Tongue (tissue), 2 donors: ENCODE data around the gene CDK6. TPM values are rescaled to one million over a fixed set of nuclear protein-coding genes. Genes with fewer than 3 reads are reported as not detected.
"Not testable (repeated sequence)": the region's sequence is repeated elsewhere in the genome, so short reads cannot be mapped to it uniquely, and the experiment has no call there.

Experiments used
- DNase-seq: peaks from one replicate; pipeline ENCODE4 v3.0.0-alpha.2; 2015
- total RNA-seq: library from RNA; depleted of rRNA; stranded (reverse); fragments of >200 nt; gene quantifications from one replicate; pipeline ENCODE4 v1.2.3, GENCODE V29; 2014

Gene CDK6
- total RNA-seq, 1 donor from 2014 or later = 168 TPM

DNA sequence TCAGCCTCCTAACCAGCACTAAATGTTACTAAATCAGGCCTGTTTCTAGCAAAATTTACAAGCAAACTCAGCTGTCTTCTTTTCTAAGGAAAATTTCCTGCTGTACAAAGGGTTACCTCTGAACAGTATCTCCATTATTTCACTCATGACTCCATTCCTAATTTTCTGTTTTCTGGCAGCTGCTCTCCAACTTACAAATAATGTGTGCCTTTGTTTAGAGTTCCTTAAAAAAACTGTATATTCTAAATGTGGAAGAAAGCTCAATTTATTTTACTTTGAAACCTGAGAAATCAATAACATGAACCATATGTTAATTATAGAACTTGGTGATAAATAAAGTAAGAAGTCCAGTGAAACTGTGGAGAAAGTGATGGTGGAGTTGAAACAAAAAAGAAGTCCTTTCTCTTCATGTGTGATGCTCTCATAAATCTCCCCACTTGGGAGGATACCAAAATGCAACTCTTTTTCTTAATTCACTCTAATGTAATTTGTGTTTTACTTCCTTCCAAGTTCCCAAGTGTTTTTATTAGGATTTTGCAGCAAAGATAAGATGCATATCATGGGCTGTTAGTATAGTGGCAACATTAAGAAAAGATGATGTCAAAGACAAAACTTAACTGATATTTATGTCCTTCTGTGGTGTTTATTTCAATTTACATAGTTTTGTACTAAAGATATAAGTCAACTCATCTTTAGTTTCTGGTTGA, 74.8 kb downstream of the CDK6 start:
- DNase-seq = peak; percentile 58

GRCh38 chr7:92758796-92759431, 77.5 kb downstream of the CDK6 start:
- no peak for DNase-seq

- not testable (repeated sequence) for DNase-seq
Measured at GRCh38 chr7:92757311-92757910, 79.0 kb downstream of the CDK6 start.

DNA sequence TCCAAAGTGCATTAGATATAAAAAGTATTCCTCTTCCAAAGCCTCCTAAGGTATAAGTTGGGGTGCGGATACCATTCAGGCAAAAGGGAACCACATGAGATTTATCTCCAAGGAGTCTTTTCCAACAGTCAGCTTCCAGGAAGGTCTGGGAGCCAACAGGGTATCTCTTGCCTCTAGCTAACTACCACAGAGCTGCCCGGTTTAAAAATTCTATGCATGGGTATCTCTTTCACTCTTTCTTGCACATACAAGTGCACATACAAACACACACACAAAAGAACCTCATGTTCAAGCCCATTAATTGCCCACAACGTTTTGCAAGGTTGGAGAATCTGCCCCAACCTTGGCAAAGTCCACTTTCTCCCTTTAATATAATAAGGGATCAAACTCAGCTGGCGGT, 80.7 kb downstream of the CDK6 start:
- no peak for DNase-seq

DNA sequence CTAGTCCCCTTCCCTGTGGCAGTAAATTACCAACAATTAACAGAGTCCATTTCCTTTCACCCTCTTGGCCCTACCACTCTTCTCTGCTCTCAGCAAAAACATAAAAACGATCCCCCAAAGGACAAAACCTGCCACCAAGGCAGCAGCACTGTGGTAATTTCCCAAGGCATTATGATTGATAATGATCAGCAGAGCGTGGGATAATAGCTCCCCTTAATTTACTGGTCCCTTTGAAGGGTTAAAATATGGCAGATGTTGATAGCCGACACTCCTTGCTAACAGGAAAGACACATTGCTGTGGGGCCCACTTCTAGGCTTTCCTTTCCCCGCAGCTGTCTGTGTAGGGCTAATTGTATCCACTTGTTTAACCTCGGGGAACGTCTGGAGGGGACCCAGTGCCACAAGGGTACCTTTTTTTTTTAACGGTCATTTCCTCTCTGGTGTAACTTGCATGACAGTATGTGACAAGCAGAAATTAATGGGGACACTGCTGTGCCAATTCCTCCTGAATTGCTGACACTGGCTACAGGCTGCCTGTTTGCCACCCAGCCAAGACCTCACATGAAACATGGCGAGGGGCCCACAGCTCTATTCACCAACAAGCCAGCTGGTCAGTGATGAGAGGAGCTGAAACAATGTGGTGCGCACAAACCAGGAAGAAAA, 81.3 kb downstream of the CDK6 start:
- DNase-seq = peak; percentile 90

DNA sequence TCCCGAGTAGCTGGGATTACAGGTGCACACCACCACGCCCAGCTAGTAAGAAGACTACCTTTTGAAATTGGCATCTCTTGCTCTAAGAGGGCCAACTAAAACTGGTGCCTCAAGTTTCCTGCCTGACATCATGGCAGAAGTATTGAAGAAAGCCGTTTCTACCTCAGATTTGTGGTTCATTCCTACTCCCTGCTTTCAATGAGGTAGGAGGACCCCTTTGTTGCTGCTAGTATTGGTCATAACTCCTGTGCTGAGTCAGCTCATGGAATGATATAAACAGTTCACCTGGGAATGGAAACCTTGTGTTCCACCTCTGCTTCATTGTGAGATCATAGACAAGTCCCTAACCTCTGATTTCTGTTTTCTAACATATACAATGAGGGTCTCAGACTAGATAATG, 82.8 kb downstream of the CDK6 start:
- DNase-seq = no peak

GRCh38 chr7:92751902-92752901, 84.2 kb downstream of the CDK6 start:
- peak; percentile 65 for DNase-seq

DNA sequence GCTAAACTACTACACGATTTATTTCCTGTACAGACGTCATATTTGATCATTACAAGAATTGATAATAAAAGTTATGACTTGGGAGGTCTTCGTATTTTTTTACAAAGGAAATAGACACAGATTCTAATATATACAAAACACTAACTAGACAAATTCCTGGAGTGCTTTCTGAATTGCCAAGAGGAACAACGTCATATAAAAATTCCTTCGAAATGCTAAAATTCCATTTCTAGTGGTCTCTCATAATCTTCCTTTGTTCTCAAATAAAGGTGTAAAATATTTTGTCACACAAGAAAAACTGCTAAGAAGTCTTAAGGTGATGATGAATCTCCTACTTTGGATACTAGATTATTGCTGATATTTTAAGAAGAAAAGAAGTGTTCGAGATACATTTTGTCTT, 85.4 kb downstream of the CDK6 start:
- DNase-seq = no peak

DNA sequence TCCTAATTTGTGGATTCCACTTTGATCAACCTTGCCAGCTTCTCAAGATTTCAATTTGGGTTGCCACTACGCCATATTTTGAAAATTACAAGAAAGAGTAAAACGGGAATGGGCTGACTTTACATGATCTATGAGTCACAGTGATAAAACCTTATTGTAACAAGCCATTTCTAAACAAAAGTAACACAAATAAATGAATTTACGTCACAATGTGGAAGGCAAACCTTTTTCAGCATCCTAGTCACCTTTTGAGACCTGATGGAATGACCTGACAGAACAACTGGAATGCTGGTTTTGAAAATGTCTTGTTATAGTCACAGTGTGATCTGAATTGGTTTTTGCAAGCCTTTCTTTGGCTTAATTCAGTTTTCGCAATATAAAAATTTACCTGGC, 85.9 kb downstream of the CDK6 start:
- no peak for DNase-seq

DNA sequence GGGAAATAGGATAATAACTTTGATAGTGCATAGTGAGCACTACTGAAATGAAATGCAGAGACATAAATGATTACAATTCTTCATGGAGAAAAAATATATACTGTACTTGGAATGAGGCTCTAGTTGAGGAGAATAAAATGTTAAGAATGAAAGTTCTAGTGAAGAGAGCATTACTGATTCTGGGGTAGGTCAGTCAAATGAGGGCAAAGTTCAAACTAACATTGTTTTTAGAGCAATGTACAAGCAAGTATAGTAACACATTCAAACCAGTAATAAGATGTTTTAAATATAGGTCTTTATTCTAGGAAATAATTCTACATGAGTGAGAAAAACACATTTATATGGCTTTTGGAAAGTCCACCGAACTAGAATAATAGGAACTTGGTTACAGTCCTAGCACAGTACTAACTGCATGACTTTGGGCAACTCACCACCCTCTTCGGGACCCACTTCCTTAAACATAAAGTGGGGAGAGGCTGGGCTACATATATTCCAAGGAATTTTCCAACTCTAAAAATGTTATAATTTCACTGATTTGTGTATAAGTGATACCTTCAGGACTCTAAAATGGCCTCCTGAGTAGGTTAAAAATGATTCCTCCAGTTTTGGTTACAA, 86.4 kb downstream of the CDK6 start:
- DNase-seq = no peak

GRCh38 chr7:92749327-92749755, 87.0 kb downstream of the CDK6 start:
- no peak for DNase-seq

DNA sequence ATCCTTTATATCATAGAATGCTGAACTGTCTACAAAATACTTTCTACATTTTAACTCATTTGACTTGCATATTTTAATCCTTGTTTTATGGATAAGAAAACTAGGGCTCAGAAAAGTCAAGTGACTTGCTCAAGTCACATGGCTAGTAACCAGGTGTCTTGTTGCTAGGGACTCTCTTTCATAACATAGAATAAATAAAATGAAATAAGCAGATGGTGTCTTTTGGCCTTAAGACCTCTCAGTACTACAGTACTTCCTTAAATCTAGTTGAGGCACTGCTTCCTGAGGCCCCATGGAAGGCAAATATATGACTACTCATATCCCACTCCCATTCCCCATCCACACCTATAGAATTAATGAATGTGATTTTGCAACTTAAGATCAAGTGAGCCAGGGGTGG, 87.9 kb downstream of the CDK6 start:
- DNase-seq = no peak

- no peak for DNase-seq
Measured at GRCh38 chr7:92747041-92747835, 89.1 kb downstream of the CDK6 start.

DNA sequence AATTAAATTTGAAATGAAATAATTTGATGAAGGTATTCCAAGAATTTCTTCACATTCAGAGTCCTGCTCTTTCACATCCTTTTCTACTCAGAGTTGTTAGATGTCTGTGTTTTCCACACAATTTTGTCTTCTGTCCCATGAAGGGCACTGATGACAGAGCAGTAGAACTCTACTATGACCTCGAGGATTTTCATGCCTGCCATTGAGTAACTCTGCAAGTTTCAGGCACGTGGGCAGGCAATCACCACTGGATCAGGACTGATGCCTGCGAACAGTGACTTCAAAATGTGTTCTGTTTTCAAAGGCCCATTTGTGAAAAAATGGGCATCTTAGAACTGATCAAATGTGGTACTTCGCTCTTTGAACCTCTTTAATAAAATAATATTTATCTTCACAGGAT, 91.1 kb downstream of the CDK6 start:
- no peak for DNase-seq

DNA sequence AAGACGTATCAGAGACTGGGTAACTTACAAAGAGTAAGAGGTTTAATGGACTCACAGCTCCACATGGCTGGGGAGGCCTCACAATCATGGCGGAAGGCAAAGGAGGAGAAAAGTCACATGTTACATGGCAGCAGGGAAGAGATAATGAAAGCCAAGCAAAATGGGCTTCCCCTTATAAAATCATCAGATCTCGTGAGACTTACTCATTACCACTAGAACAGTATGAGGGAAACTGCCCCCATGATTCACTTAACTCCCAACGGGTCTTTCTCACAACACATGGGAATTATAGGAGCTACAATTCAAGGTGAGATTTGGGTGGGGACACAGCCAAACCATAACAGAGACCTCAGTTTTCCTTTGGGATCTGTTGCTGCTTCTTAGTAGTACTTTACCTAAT, 92.2 kb downstream of the CDK6 start:
- DNase-seq = not testable (repeated sequence)

GRCh38 chr7:92742186-92742585, 94.2 kb downstream of the CDK6 start:
- no peak for DNase-seq

DNA sequence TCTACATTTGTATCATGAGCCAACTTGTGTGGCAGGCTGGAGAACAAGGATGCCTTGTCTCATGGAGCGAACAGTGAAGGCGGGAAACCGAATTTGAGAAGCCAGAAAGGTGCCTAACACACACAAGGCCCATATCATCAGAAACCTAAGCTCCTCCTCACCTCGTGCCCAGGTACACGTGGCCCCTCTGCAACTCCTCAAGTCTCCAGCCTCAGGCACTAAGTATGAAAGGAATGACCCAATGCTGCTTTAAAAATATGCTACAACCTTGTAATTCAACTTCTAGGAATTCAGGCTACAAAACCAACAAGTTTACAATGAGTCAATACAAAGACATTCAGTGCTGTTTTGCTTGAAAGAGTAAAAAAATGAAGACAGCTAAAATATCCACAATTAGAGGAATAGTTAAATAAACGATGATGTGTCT, 95.7 kb downstream of the CDK6 start:
- DNase-seq = peak; percentile 30

- DNase-seq = no peak
Measured at GRCh38 chr7:92740134-92740533, 96.2 kb downstream of the CDK6 start.

DNA sequence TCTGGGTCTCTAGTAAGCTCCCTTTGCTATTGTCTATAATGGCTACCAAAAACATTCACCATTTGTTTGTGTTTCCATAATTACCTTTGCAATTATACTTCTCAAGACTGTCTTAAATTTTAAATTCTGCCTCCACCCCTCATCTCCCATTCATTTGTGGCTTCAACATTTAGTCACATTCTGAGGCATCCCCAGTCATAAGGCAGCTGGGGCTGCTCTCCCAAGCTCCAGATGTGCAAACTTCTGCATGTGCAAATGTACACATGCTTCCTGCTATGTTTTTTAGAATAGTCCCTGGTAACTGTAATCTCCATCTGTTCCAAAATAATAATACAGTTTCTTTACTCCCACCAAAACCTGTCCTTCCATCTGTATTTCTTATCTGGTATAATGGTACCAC, 97.3 kb downstream of the CDK6 start:
- DNase-seq = no peak

DNA sequence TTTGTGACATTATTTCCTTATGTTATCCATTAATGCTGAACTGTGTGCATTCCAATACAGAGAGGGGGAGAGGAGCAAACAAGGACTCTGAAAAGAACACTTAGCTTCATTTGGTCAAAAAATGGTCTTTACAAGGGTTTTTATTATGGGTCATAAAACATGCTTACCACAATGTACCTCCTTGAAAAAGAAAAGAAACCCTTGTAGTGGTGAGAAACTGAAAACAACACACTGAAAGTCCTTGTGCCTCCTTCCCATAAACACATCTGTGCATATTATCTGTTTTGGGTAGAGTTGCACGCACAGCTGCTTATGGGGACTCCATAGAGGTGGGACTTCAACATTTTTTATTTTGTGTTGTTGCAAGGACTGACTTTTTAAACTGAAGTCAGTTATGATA, 98.7 kb downstream of the CDK6 start:
- no peak for DNase-seq

GRCh38 chr7:92736870-92737269, 99.5 kb downstream of the CDK6 start:
- DNase-seq = no peak
